HL-60 (cell line): ENCODE measurements around the gene ABCB9.

Experiments used
- DNase-seq, 2 experiments: peaks; one replicate each; pipeline ENCODE4 v3.0.0-alpha.2; 2010 to 2020; ENCODE audit warnings: low read depth in 1 of 2, low spot score in 1 of 2
- H3K27ac ChIP-seq: fragments of 250-450 bp; sonication (Bioruptor Pico); replicated peaks from 2 replicates; pipeline ENCODE4 v1.5.1; 2020; ENCODE audit warnings: mild to moderate bottlenecking, moderate library complexity
- H3K27me3 ChIP-seq: fragments of 250-450 bp; sonication (Bioruptor Pico); 2 replicates; pipeline ENCODE4 v1.5.1; 2021; ENCODE audit warnings: mild to moderate bottlenecking, moderate library complexity; ENCODE audit not compliant: insufficient read depth, poor library complexity, severe bottlenecking
- H3K4me3 ChIP-seq: replicated peaks from 2 replicates; pipeline ENCODE4 v1.5.1; 2011; ENCODE audit warnings: mild to moderate bottlenecking, control low read depth, low read length; ENCODE audit not compliant: insufficient read depth
- CTCF ChIP-seq: IDR thresholded peaks from one replicate; pipeline ENCODE4 v1.5.1; 2011; ENCODE audit warnings: low read length, control low read depth, inconsistent platforms; ENCODE audit not compliant: insufficient read depth
- GABPA ChIP-seq: IDR thresholded peaks from 2 replicates; pipeline ENCODE4 v1.6.1; 2012; ENCODE audit warnings: low read depth
- POLR2AphosphoS5 ChIP-seq: IDR thresholded peaks from 2 replicates; pipeline ENCODE4 v1.6.1; 2012; ENCODE audit warnings: low read depth
- SPI1 ChIP-seq: IDR thresholded peaks from 2 replicates; pipeline ENCODE4 v1.6.1; 2012; ENCODE audit warnings: low read depth, mild to moderate bottlenecking, borderline replicate concordance
- TF ChIP-seq, protein P1 (sequence below): IDR thresholded peaks from 2 replicates; pipeline ENCODE4 v1.6.1; 2012; ENCODE audit warnings: low read depth; ENCODE audit not compliant: insufficient replicate concordance

Gene ABCB9

GRCh38 chr12:122937622-122938091 lies 28.6 kb downstream of the ABCB9 start:
- peak; percentile 31 to 44 for DNase-seq
- Histone ChIP-seq H3K27ac (no peak overlapping the region), H3K27me3 (no peaks in the 10 kb centered on the region), H3K4me3 (no peak overlapping the region)
- TF ChIP-seq POLR2AphosphoS5 (no peak), GABPA (no peak), CTCF (no peak), SPI1 (no peak)
- TF ChIP-seq, protein P1, sequence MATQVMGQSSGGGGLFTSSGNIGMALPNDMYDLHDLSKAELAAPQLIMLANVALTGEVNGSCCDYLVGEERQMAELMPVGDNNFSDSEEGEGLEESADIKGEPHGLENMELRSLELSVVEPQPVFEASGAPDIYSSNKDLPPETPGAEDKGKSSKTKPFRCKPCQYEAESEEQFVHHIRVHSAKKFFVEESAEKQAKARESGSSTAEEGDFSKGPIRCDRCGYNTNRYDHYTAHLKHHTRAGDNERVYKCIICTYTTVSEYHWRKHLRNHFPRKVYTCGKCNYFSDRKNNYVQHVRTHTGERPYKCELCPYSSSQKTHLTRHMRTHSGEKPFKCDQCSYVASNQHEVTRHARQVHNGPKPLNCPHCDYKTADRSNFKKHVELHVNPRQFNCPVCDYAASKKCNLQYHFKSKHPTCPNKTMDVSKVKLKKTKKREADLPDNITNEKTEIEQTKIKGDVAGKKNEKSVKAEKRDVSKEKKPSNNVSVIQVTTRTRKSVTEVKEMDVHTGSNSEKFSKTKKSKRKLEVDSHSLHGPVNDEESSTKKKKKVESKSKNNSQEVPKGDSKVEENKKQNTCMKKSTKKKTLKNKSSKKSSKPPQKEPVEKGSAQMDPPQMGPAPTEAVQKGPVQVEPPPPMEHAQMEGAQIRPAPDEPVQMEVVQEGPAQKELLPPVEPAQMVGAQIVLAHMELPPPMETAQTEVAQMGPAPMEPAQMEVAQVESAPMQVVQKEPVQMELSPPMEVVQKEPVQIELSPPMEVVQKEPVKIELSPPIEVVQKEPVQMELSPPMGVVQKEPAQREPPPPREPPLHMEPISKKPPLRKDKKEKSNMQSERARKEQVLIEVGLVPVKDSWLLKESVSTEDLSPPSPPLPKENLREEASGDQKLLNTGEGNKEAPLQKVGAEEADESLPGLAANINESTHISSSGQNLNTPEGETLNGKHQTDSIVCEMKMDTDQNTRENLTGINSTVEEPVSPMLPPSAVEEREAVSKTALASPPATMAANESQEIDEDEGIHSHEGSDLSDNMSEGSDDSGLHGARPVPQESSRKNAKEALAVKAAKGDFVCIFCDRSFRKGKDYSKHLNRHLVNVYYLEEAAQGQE: no peak

DNA sequence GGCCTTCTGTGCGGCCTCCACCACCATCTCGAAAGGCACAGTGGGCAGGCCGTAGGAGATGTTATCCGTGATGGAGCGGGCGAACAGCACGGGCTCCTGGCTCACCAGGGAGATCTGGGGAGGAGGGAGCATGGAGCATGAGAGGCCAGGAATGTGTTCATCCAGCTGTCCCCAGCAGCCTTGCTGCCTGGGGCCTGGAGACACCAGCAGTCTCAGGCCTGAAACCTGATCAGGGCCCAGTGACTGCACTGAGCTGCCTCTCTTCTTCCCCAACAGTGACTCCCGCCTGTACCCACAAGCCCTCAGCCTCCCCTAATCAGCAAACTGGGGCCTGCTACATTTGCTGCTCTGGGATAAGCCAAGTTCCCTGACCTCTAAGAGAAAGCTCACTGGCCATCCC lies 30.9 kb downstream of the ABCB9 start:
- Histone ChIP-seq H3K27ac (no peak overlapping the region), H3K4me3 (no peak overlapping the region), H3K27me3 (no peaks in the 10 kb centered on the region)
- no peak for DNase-seq
- TF ChIP-seq, protein P1: no peak
- TF ChIP-seq POLR2AphosphoS5: no peak
- no peak for TF ChIP-seq CTCF
- TF ChIP-seq GABPA: no peak
- no peak for TF ChIP-seq SPI1

DNA sequence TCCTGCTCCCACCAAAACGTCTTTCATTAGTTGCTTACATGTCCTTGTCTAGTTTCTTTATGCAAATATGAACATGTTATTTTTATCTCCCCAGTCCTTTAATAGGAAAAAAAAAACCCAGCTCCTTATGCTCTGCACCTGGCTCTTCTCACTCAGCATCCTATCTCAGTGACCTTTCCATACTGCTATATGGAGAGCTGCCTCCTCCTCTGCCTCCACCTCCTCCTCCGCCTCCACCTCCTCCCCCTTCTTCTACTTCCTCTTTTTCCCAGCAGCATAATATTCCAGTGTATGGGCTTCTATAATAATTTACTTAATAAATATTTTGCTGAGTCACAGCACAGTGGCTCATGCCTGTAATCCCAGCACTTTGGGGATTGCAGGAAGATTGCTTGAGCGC lies 31.5 kb downstream of the ABCB9 start:
- no peaks in the 10 kb centered on the region for H3K27me3 ChIP-seq
- no peak overlapping the region for H3K4me3 ChIP-seq
- TF ChIP-seq, protein P1: no peak
- no peak for TF ChIP-seq GABPA
- TF ChIP-seq CTCF: no peak
- no peak for TF ChIP-seq SPI1
- no peak for TF ChIP-seq POLR2AphosphoS5
- DNase-seq: no peak
- no peak overlapping the region for H3K27ac ChIP-seq
